ENCODE data around the gene TRIM66.
A peak's percentile ranks its signal among the peaks of the same experiment; 100 is the strongest.

Gene TRIM66

GRCh38 chr11:8601376-8602133, 80.9 kb downstream of the TRIM66 start:
- DNase-seq: no peak

- DNase-seq: no peak
These were observed 84.0 kb downstream of the TRIM66 start for GRCh38 chr11:8598506-8598905.

GRCh38 chr11:8597182-8597581, 85.3 kb downstream of the TRIM66 start:
- DNase-seq: no peak

- DNase-seq: no peak
These were observed 85.9 kb downstream of the TRIM66 start for GRCh38 chr11:8596504-8597046.

GRCh38 chr11:8593935-8594909, 88.2 kb downstream of the TRIM66 start, which contains the start of gene STK33:
Gene STK33, minus strand, starts transcription at chr11:8594228. Its CDS starts 119,323 bp downstream, at chr11:8474905.
- peak; percentile 38 for DNase-seq

- no peak for DNase-seq
These were observed 89.0 kb downstream of the TRIM66 start for GRCh38 chr11:8593455-8593854.

GRCh38 chr11:8587915-8588314, 94.5 kb downstream of the TRIM66 start:
- DNase-seq: no peak

GRCh38 chr11:8586805-8587204, 95.7 kb downstream of the TRIM66 start:
- DNase-seq: no peak

- no peak for DNase-seq
These were observed 96.3 kb downstream of the TRIM66 start for GRCh38 chr11:8586184-8586583.

GRCh38 chr11:8584511-8584910, 98.0 kb downstream of the TRIM66 start:
- DNase-seq: no peak

GRCh38 chr11:8584082-8584481, 98.4 kb downstream of the TRIM66 start:
- no peak for DNase-seq

GRCh38 chr11:8581300-8581699, 101.2 kb downstream of the TRIM66 start:
- DNase-seq: no peak

- DNase-seq: no peak
These were observed 104.5 kb downstream of the TRIM66 start for GRCh38 chr11:8577791-8578581.

GRCh38 chr11:8574798-8575197, 107.7 kb downstream of the TRIM66 start:
- DNase-seq: no peak

- DNase-seq: no peak
These were observed 108.7 kb downstream of the TRIM66 start for GRCh38 chr11:8573777-8574176.

GRCh38 chr11:8567602-8568198, 114.8 kb downstream of the TRIM66 start:
- no peak for DNase-seq

- DNase-seq: peak; percentile 14
These were observed 115.8 kb downstream of the TRIM66 start for GRCh38 chr11:8566613-8567210.

GRCh38 chr11:8564526-8564925, 117.9 kb downstream of the TRIM66 start:
- DNase-seq: no peak
